ENCODE results near the gene TRAPPC2B. TPM values are rescaled to one million over a fixed set of nuclear protein-coding genes. Genes with fewer than 3 reads are reported as not detected.

The TRAPPC2B gene
- 11.8 and 12.2 TPM in 2 replicates for total RNA-seq (2012; rRNA removed)

GRCh38 chr19:57362997-57363687, at the start of gene TRAPPC2B, which contains the start of gene ZNF547:
Gene TRAPPC2B, plus strand, starts transcription at chr19:57363551. Its CDS starts 1,283 bp downstream, at chr19:57364834.
Gene ZNF547, plus strand, starts transcription at chr19:57363551. Its CDS starts 5,005 bp downstream, at chr19:57368556.
- Histone ChIP-seq H3K36me3 (ENCODE audit: insufficient read depth, low read length) (peaks cover 12% of the 10 kb centered on the region), H3K9ac (ENCODE audit: low read depth, low read length) (peak within 1 kb of the TSS; percentile 90), H3K4me2 (ENCODE audit: low read length) (peak within 1 kb of the TSS; percentile 94), H3K4me1 (ENCODE audit: control insufficient read depth, insufficient read depth, low read length) (peaks cover 6% of the 10 kb centered on the region), H3K9me3 (replicated peaks; ENCODE audit: low read length) (no peaks in the 10 kb centered on the region), H3K4me3 (ENCODE audit: low read length) (peak within 1 kb of the TSS; percentile 89), H3K27me3 (ENCODE audit: control insufficient read depth, insufficient read depth, low read length) (no peaks in the 10 kb centered on the region)

GRCh38 chr19:57314146-57314545, 49.2 kb upstream of the TRAPPC2B start:
- Histone ChIP-seq H3K4me3 (ENCODE audit: low read length) (no peak overlapping the region), H3K4me2 (ENCODE audit: low read length) (no peak overlapping the region), H3K9ac (ENCODE audit: low read depth, low read length) (no peak overlapping the region), H3K9me3 (replicated peaks; ENCODE audit: low read length) (no peaks in the 10 kb centered on the region), H3K36me3 (ENCODE audit: insufficient read depth, low read length) (no peaks in the 10 kb centered on the region), H3K27me3 (ENCODE audit: control insufficient read depth, insufficient read depth, low read length) (peaks cover 29% of the 10 kb centered on the region), H3K4me1 (ENCODE audit: control insufficient read depth, insufficient read depth, low read length) (no peaks in the 10 kb centered on the region)

DNA sequence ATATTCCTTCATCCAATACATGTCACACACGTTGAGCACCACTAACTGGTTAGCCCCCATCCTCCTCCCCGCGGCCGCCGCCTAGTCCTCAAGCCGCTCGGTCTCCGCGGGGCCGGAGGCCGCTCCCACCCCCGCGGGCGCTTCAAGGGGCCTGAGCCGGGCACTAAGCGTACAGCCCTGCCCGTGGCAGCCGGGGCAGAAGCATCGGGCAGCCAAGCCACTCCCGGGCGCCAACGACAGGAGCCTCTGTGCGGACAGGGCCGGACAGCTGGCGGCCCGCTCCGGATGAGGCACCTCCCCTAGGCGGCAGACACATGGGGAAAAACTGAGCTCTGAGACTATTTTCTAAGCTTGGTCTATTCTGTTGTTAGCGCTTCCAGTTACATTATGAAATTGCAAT, 45.8 kb upstream of the TRAPPC2B start:
- Histone ChIP-seq H3K36me3 (ENCODE audit: insufficient read depth, low read length) (no peaks in the 10 kb centered on the region), H3K9me3 (replicated peaks; ENCODE audit: low read length) (no peaks in the 10 kb centered on the region), H3K4me1 (ENCODE audit: control insufficient read depth, insufficient read depth, low read length) (peaks cover 17% of the 10 kb centered on the region), H3K27me3 (ENCODE audit: control insufficient read depth, insufficient read depth, low read length) (peaks cover 29% of the 10 kb centered on the region), H3K4me2 (ENCODE audit: low read length) (peak overlapping the region; percentile 71), H3K4me3 (ENCODE audit: low read length) (peak overlapping the region; percentile 57), H3K9ac (ENCODE audit: low read depth, low read length) (no peak overlapping the region)

DNA sequence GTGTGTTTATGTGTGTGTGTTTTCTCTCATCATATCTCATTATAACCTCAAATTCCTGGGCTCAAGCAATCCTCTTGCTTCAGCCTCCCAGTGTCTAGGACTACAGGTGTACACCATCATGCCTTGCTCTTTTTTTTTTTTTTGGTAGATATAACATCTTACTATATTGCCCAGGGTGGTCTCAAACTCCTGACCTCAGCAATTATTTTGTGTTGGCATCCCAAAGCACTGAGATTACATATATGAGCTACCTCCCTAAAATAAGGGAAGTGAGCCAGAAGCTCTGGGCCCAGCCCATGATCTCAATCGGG, 43.5 kb upstream of the TRAPPC2B start:
- Histone ChIP-seq H3K36me3 (ENCODE audit: insufficient read depth, low read length) (peaks cover 13% of the 10 kb centered on the region), H3K4me2 (ENCODE audit: low read length) (peak overlapping the region; percentile 98), H3K9ac (ENCODE audit: low read depth, low read length) (peak overlapping the region; percentile 99), H3K27me3 (ENCODE audit: control insufficient read depth, insufficient read depth, low read length) (peaks cover 21% of the 10 kb centered on the region), H3K9me3 (replicated peaks; ENCODE audit: low read length) (no peaks in the 10 kb centered on the region), H3K4me1 (ENCODE audit: control insufficient read depth, insufficient read depth, low read length) (peaks cover 18% of the 10 kb centered on the region), H3K4me3 (ENCODE audit: low read length) (peak overlapping the region; percentile 95)

DNA sequence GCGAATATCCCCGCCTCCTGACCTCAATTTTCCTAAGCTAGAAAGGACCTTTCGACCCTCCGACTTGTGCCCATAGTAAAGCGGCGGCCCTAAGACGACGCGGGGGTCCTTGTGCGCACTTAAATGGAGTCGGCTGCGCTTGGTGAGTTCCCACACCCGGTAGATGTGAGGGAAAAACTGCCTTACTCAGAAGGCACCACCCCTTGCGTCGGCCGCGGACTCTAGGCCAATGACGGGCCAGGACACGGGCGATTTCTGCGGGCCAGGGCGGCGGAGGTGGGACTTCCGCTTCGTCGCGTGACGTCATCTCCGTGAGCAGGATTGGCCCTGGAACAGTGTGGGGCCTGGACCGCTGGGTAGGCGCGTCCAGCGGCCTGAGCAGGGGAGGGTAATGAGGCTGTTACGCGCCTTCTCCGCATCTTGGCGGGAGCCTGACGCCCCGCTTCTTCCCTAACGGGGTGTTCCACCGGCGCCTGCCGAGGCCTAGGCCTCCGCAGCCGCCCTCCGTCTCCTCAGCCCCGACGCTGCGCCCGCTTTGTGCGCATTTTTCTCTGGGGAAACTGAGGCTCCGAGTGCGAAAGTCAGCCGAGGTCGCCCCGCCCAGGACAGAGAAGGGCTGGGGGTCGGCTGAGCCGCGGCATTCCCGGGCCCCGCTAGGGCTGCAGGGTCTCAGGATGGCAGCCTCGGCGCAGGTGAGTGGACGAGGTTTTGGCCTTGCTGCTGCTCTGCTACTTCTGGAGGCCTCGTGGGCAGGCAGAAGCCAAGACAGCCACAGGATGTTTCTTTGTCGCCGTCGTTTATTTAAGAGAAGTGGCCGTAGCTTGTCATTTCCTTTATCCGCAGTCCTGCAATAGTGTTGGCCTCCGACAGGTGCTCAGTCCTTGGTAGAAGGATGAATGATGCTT, 42.9 kb upstream of the TRAPPC2B start, which contains the start of gene ZNF543:
Gene ZNF543, plus strand, starts transcription at position 293 of the 905 bp plus-strand sequence. Its CDS starts 382 bp downstream, at position 675.
- Histone ChIP-seq H3K9ac (ENCODE audit: low read depth, low read length) (peak within 1 kb of the TSS; percentile 99), H3K36me3 (ENCODE audit: insufficient read depth, low read length) (peaks cover 19% of the 10 kb centered on the region), H3K9me3 (replicated peaks; ENCODE audit: low read length) (no peaks in the 10 kb centered on the region), H3K4me3 (ENCODE audit: low read length) (peak within 1 kb of the TSS; percentile 95), H3K27me3 (ENCODE audit: control insufficient read depth, insufficient read depth, low read length) (peaks cover 16% of the 10 kb centered on the region), H3K4me1 (ENCODE audit: control insufficient read depth, insufficient read depth, low read length) (peaks cover 18% of the 10 kb centered on the region), H3K4me2 (ENCODE audit: low read length) (peak within 1 kb of the TSS; percentile 98)

DNA sequence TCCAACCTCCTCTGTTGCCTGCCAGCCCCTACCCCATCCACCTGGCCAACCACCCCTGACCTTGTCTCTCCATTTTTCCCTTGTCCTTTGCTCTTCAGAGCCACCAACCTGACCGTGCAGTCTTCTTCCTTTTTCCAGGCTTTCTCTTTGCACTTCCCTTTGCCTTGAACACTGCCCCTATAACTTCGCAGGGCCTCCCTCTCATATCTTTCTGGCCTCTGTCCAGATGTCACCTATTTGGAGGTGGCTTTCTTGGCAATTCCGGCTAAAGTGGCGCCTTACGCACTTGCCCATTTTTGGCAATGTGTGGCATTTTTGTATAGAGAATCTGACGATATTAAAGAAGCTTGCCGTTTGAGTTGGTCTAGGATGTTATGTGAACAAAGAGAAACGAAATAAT, 42.2 kb upstream of the TRAPPC2B start:
- peaks cover 9% of the 10 kb centered on the region for H3K27me3 ChIP-seq (ENCODE audit: control insufficient read depth, insufficient read depth, low read length)
- H3K4me3 ChIP-seq (ENCODE audit: low read length): peak overlapping the region; percentile 95
- H3K4me2 ChIP-seq (ENCODE audit: low read length): peak overlapping the region; percentile 98
- H3K4me1 ChIP-seq (ENCODE audit: control insufficient read depth, insufficient read depth, low read length): peaks cover 18% of the 10 kb centered on the region
- H3K9me3 ChIP-seq (replicated peaks; ENCODE audit: low read length): no peaks in the 10 kb centered on the region
- H3K36me3 ChIP-seq (ENCODE audit: insufficient read depth, low read length): peaks cover 25% of the 10 kb centered on the region
- H3K9ac ChIP-seq (ENCODE audit: low read depth, low read length): peak overlapping the region; percentile 99

DNA sequence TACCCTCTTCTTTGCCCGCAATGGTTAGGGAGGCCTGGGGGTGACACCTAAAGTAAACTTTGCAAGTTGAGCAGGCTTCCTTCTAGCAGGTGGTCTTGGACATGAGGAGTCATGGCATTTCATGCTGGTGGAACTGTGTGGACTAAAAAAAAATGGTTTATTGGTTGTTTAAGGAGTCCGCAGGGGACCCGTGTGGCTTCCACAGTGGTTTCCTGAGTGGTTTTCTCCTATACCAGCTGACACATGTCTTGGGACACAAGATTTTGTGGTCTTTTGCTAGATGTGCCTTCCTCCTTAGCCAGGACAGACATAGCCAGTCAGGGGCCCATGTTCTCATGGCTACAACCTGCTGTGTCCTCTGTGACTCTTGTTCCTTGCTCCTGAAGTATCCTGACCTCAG, 41.6 kb upstream of the TRAPPC2B start:
- Histone ChIP-seq H3K4me1 (ENCODE audit: control insufficient read depth, insufficient read depth, low read length) (peaks cover 18% of the 10 kb centered on the region), H3K4me2 (ENCODE audit: low read length) (peak overlapping the region; percentile 98), H3K9me3 (replicated peaks; ENCODE audit: low read length) (no peaks in the 10 kb centered on the region), H3K27me3 (ENCODE audit: control insufficient read depth, insufficient read depth, low read length) (peaks cover 2% of the 10 kb centered on the region), H3K4me3 (ENCODE audit: low read length) (peak overlapping the region; percentile 95), H3K9ac (ENCODE audit: low read depth, low read length) (no peak overlapping the region), H3K36me3 (ENCODE audit: insufficient read depth, low read length) (peaks cover 30% of the 10 kb centered on the region)

DNA sequence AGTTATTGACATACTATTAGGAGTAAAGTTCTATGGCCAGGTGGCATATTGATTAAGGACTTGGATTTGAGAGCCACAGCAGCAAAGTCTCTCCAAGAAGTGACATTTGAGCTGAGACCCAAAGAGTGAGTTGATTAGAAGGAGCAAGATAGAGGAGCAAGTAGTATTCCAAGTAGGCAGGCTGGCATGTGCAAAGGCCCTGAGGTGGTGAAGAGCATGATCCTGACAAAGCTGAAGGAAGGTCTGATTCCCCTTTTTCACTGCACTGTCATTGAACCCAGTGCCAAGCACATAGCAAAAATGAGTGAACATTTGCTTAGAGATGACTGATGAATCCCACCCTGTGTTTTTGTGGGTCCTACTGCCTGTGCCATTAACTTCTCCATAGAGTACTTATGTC, 38.4 kb upstream of the TRAPPC2B start:
- H3K36me3 ChIP-seq (ENCODE audit: insufficient read depth, low read length): peaks cover 57% of the 10 kb centered on the region
- peaks cover 18% of the 10 kb centered on the region for H3K4me1 ChIP-seq (ENCODE audit: control insufficient read depth, insufficient read depth, low read length)
- H3K4me3 ChIP-seq (ENCODE audit: low read length): no peak overlapping the region
- no peaks in the 10 kb centered on the region for H3K27me3 ChIP-seq (ENCODE audit: control insufficient read depth, insufficient read depth, low read length)
- no peaks in the 10 kb centered on the region for H3K9me3 ChIP-seq (replicated peaks; ENCODE audit: low read length)
- H3K9ac ChIP-seq (ENCODE audit: low read depth, low read length): no peak overlapping the region
- no peak overlapping the region for H3K4me2 ChIP-seq (ENCODE audit: low read length)

DNA sequence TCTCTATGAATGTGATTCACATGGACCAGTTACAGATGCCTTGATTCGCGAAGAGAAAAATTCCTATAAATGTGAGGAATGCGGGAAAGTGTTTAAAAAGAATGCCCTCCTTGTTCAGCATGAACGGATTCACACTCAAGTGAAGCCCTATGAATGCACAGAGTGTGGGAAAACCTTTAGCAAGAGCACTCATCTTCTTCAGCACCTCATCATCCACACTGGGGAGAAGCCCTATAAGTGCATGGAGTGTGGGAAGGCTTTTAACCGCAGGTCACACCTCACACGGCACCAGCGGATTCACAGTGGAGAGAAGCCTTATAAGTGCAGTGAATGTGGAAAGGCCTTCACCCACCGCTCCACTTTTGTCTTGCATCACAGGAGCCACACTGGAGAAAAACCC, 35.4 kb upstream of the TRAPPC2B start:
- no peaks in the 10 kb centered on the region for H3K4me1 ChIP-seq (ENCODE audit: control insufficient read depth, insufficient read depth, low read length)
- no peak overlapping the region for H3K9ac ChIP-seq (ENCODE audit: low read depth, low read length)
- H3K27me3 ChIP-seq (ENCODE audit: control insufficient read depth, insufficient read depth, low read length): no peaks in the 10 kb centered on the region
- peaks cover 62% of the 10 kb centered on the region for H3K36me3 ChIP-seq (ENCODE audit: insufficient read depth, low read length)
- H3K4me2 ChIP-seq (ENCODE audit: low read length): no peak overlapping the region
- H3K4me3 ChIP-seq (ENCODE audit: low read length): no peak overlapping the region
- H3K9me3 ChIP-seq (replicated peaks; ENCODE audit: low read length): no peaks in the 10 kb centered on the region

DNA sequence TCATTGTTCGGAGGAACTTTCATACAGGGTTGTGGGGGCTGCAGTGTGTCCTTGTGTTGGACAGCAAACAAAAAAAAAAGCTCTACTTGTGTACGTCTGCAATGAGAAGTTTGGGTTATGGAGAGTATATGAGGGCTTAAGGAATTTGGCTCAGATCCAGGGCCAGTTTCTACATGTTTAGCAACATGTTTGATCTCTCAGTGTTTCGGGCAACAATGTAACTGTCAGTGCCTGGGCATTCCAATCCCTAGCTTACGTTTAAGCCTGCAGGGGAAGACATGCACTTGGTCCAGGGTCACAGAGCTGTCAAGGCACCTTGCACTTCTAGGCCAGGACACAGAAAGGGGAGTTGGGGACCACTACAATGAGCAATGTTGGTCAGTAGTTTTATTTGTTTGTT, 29.2 kb upstream of the TRAPPC2B start:
- H3K4me1 ChIP-seq (ENCODE audit: control insufficient read depth, insufficient read depth, low read length): no peaks in the 10 kb centered on the region
- H3K36me3 ChIP-seq (ENCODE audit: insufficient read depth, low read length): peaks cover 10% of the 10 kb centered on the region
- no peak overlapping the region for H3K9ac ChIP-seq (ENCODE audit: low read depth, low read length)
- no peak overlapping the region for H3K4me2 ChIP-seq (ENCODE audit: low read length)
- no peak overlapping the region for H3K4me3 ChIP-seq (ENCODE audit: low read length)
- H3K9me3 ChIP-seq (replicated peaks; ENCODE audit: low read length): no peaks in the 10 kb centered on the region
- no peaks in the 10 kb centered on the region for H3K27me3 ChIP-seq (ENCODE audit: control insufficient read depth, insufficient read depth, low read length)

DNA sequence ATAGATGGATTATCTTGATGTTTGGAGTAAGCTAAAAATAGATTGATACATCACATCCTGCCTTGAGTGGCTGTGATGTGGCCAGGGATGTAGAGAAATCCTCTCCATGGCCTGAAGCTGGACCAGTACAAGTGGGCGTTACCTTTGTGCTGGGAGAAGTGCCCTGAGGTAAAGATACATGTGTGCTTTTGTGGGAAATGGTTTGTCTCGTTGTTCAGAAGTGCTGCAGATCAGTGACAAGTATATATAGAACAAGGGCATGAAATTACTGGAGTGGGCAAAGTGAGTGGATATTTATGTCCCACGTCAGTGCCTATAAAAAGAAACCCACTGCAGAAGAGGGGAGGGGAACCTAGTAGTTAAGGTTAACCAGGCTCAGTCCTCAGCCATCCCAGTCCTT, 24.5 kb upstream of the TRAPPC2B start:
- no peaks in the 10 kb centered on the region for H3K4me1 ChIP-seq (ENCODE audit: control insufficient read depth, insufficient read depth, low read length)
- H3K36me3 ChIP-seq (ENCODE audit: insufficient read depth, low read length): no peaks in the 10 kb centered on the region
- H3K4me2 ChIP-seq (ENCODE audit: low read length): no peak overlapping the region
- H3K9me3 ChIP-seq (replicated peaks; ENCODE audit: low read length): no peaks in the 10 kb centered on the region
- H3K27me3 ChIP-seq (ENCODE audit: control insufficient read depth, insufficient read depth, low read length): no peaks in the 10 kb centered on the region
- H3K9ac ChIP-seq (ENCODE audit: low read depth, low read length): no peak overlapping the region
- no peak overlapping the region for H3K4me3 ChIP-seq (ENCODE audit: low read length)

All from skeletal muscle satellite cell (primary cell).